H1 (cell line): Measurements from ENCODE around the gene SH3BGRL.

Experiments
- RAD21 ChIP-seq, 2 experiments: IDR thresholded peaks in 1 of 2; conservative IDR thresholded peaks in 1 of 2; 2 replicates each; pipeline ENCODE4 v1.6.1; 2011; ENCODE audit warnings: low read depth in 2 of 2, low read length in 2 of 2, improper control_type of control experiment in 1 of 2, inconsistent platforms in 1 of 2, mild to moderate bottlenecking in 1 of 2, moderate library complexity in 1 of 2
- TCF12 ChIP-seq: IDR thresholded peaks from 2 replicates; pipeline ENCODE4 v1.6.1; 2011; ENCODE audit warnings: low read depth, mild to moderate bottlenecking, low read length
- TF ChIP-seq, protein P1 (sequence below), 3 experiments: IDR thresholded peaks; 1 replicate in 2 of 3; 2 replicates in 1 of 3; pipeline versions ENCODE4 v1.5.1 to v1.6.1; 2011; ENCODE audit warnings: low read length in 3 of 3, mild to moderate bottlenecking in 3 of 3, inconsistent platforms in 2 of 3, low read depth in 1 of 3, moderate library complexity in 1 of 3; ENCODE audit not compliant: insufficient read depth in 1 of 3; ENCODE audit errors: control extremely low read depth in 1 of 3

DNA sequence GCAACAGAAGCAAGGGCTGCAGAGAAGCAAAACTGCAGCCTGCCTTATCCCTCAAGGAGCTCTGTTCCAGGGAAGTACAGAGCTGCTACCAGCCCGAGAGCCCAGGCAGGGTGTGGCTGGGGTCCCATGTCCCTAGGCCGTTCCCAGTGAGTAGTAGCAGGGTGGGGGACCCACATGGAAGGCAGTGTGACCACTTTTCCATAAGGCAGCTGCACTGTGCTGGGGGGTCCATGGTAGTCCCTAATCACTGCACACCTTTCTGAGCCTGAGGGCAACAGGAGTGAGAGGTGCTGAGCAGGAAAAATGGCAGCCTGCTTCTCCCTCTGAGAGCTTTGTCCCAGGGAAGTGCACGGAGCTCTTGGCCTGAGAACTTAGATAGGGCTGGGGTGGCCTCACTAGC, 135.9 kb downstream of the SH3BGRL start:
- TF ChIP-seq TCF12 (no peak), RAD21 (IDR thresholded peaks at IDR 0.05 in 1 of 2, conservative IDR thresholded peaks at IDR 0.05 in 1 of 2; ENCODE audit: low read depth in 2 of 2, low read length in 2 of 2) (no peak)
- TF ChIP-seq, protein P1, sequence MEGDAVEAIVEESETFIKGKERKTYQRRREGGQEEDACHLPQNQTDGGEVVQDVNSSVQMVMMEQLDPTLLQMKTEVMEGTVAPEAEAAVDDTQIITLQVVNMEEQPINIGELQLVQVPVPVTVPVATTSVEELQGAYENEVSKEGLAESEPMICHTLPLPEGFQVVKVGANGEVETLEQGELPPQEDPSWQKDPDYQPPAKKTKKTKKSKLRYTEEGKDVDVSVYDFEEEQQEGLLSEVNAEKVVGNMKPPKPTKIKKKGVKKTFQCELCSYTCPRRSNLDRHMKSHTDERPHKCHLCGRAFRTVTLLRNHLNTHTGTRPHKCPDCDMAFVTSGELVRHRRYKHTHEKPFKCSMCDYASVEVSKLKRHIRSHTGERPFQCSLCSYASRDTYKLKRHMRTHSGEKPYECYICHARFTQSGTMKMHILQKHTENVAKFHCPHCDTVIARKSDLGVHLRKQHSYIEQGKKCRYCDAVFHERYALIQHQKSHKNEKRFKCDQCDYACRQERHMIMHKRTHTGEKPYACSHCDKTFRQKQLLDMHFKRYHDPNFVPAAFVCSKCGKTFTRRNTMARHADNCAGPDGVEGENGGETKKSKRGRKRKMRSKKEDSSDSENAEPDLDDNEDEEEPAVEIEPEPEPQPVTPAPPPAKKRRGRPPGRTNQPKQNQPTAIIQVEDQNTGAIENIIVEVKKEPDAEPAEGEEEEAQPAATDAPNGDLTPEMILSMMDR (IDR thresholded peaks at IDR 0.05; ENCODE audit: control extremely low read depth in 1 of 3, insufficient read depth in 1 of 3, low read depth in 1 of 3, low read length in 3 of 3): no peak
